ENCODE measurements around the gene BAD.

GRCh38 chr11:64249563-64250414 is 34.7 kb downstream of the BAD start:
- TF ChIP-seq POLR2AphosphoS5 (IDR thresholded peaks at IDR 0.05; ENCODE audit: low read depth, low read length) (no peak), TAF1 (IDR thresholded peaks at IDR 0.05; ENCODE audit: borderline replicate concordance, insufficient read depth, low read length) (no peak)
- TF ChIP-seq, protein P1, sequence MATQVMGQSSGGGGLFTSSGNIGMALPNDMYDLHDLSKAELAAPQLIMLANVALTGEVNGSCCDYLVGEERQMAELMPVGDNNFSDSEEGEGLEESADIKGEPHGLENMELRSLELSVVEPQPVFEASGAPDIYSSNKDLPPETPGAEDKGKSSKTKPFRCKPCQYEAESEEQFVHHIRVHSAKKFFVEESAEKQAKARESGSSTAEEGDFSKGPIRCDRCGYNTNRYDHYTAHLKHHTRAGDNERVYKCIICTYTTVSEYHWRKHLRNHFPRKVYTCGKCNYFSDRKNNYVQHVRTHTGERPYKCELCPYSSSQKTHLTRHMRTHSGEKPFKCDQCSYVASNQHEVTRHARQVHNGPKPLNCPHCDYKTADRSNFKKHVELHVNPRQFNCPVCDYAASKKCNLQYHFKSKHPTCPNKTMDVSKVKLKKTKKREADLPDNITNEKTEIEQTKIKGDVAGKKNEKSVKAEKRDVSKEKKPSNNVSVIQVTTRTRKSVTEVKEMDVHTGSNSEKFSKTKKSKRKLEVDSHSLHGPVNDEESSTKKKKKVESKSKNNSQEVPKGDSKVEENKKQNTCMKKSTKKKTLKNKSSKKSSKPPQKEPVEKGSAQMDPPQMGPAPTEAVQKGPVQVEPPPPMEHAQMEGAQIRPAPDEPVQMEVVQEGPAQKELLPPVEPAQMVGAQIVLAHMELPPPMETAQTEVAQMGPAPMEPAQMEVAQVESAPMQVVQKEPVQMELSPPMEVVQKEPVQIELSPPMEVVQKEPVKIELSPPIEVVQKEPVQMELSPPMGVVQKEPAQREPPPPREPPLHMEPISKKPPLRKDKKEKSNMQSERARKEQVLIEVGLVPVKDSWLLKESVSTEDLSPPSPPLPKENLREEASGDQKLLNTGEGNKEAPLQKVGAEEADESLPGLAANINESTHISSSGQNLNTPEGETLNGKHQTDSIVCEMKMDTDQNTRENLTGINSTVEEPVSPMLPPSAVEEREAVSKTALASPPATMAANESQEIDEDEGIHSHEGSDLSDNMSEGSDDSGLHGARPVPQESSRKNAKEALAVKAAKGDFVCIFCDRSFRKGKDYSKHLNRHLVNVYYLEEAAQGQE (IDR thresholded peaks at IDR 0.05; ENCODE audit: insufficient read depth in 1 of 2, low read depth in 2 of 2, low read length in 2 of 2) = no peak

Measured in PFSK-1 (cell line).